ENCODE data around the gene RNF186. TPM values are rescaled to one million over a fixed set of nuclear protein-coding genes. Genes with fewer than 3 reads are reported as not detected.
"Not testable (repeated sequence)": the region's sequence is repeated elsewhere in the genome, so short reads cannot be mapped to it uniquely, and the experiment has no call there.

RNF186 gene
- total RNA-seq, 1 donor from 2014 or later = not detected

- Mint-ChIP-seq H3K27ac (no peak overlapping the region), H3K27me3 (peaks cover 4% of the 10 kb centered on the region), H3K4me1 (ENCODE audit: low read depth) (peaks cover 22% of the 10 kb centered on the region), H3K9me3 (ENCODE audit: low read depth) (no peaks in the 10 kb centered on the region), H3K36me3 (ENCODE audit: insufficient read depth) (no peaks in the 10 kb centered on the region), H3K4me3 (ENCODE audit: low read depth) (no peak overlapping the region)
- no peak for DNase-seq (ENCODE audit: low spot score, unreplicated experiment)
- TF ChIP-seq CTCF (IDR thresholded peaks at IDR 0.05; ENCODE audit: unreplicated experiment) = no peak
These were observed 2.1 kb upstream of the RNF186 start for GRCh38 chr1:19817160-19817559.

- H3K36me3 Mint-ChIP-seq (ENCODE audit: insufficient read depth); H3K9me3 Mint-ChIP-seq (ENCODE audit: low read depth); H3K27ac Mint-ChIP-seq; H3K4me3 Mint-ChIP-seq (ENCODE audit: low read depth); H3K27me3 Mint-ChIP-seq; DNase-seq (ENCODE audit: low spot score, unreplicated experiment): not testable (repeated sequence)
- H3K4me1 Mint-ChIP-seq (ENCODE audit: low read depth) = peaks cover 22% of the 10 kb centered on the region
These were observed 1.6 kb upstream of the RNF186 start for GRCh38 chr1:19816737-19817086.

- Mint-ChIP-seq H3K4me1 (ENCODE audit: low read depth) (peaks cover 22% of the 10 kb centered on the region), H3K9me3 (ENCODE audit: low read depth) (no peaks in the 10 kb centered on the region), H3K27ac (no peak overlapping the region), H3K36me3 (ENCODE audit: insufficient read depth) (no peaks in the 10 kb centered on the region), H3K4me3 (ENCODE audit: low read depth) (no peak overlapping the region), H3K27me3 (peaks cover 4% of the 10 kb centered on the region)
- TF ChIP-seq CTCF (IDR thresholded peaks at IDR 0.05; ENCODE audit: unreplicated experiment) = no peak
- DNase-seq (ENCODE audit: low spot score, unreplicated experiment) = no peak
These were observed 986 bp upstream of the RNF186 start for GRCh38 chr1:19815801-19816736.

- Mint-ChIP-seq H3K4me3 (ENCODE audit: low read depth) (no peak overlapping the region), H3K4me1 (ENCODE audit: low read depth) (peaks cover 16% of the 10 kb centered on the region), H3K9me3 (ENCODE audit: low read depth) (peaks cover 3% of the 10 kb centered on the region), H3K36me3 (ENCODE audit: insufficient read depth) (no peaks in the 10 kb centered on the region), H3K27me3 (peaks cover 4% of the 10 kb centered on the region), H3K27ac (no peak overlapping the region)
- TF ChIP-seq CTCF (IDR thresholded peaks at IDR 0.05; ENCODE audit: unreplicated experiment) = no peak
- no peak for DNase-seq (ENCODE audit: low spot score, unreplicated experiment)
These were observed 830 bp downstream of the RNF186 start for GRCh38 chr1:19814244-19814661.

GRCh38 chr1:19813643-19813960 is 1.5 kb downstream of the RNF186 start:
- TF ChIP-seq CTCF (IDR thresholded peaks at IDR 0.05; ENCODE audit: unreplicated experiment) = no peak
- Mint-ChIP-seq H3K9me3 (ENCODE audit: low read depth) (peaks cover 6% of the 10 kb centered on the region), H3K4me3 (ENCODE audit: low read depth) (no peak overlapping the region), H3K4me1 (ENCODE audit: low read depth) (peaks cover 14% of the 10 kb centered on the region), H3K27ac (no peak overlapping the region), H3K36me3 (ENCODE audit: insufficient read depth) (no peaks in the 10 kb centered on the region), H3K27me3 (peaks cover 4% of the 10 kb centered on the region)
- no peak for DNase-seq (ENCODE audit: low spot score, unreplicated experiment)

All from progenitor cell of endocrine pancreas (in vitro differentiated cells).